Iris pigment epithelial cell (primary cell): ENCODE data around the gene GNG14.
"Not testable (repeated sequence)": the region's sequence is repeated elsewhere in the genome, so short reads cannot be mapped to it uniquely, and the experiment has no call there.

ENCODE experiments used
- DNase-seq: peaks from one replicate; pipeline ENCODE4 v3.0.0-alpha.2; 2011; ENCODE audit warnings: low read depth

Gene GNG14

GRCh38 chr19:12696366-12697335 lies 8.9 kb downstream of the GNG14 start, which contains the start of gene FBXW9:
FBXW9 (minus strand) TSS chr19:12696631; CDS start chr19:12696581, 50 bp downstream.
- peak; percentile 94 for DNase-seq

GRCh38 chr19:12697425-12697824 lies 9.6 kb downstream of the GNG14 start:
- DNase-seq = not testable (repeated sequence)

GRCh38 chr19:12698138-12698537 lies 10.3 kb downstream of the GNG14 start:
- DNase-seq = no peak

- DNase-seq = no peak
Observed at GRCh38 chr19:12701596-12702282, 13.9 kb downstream of the GNG14 start.

- DNase-seq = peak; percentile 47
Observed at GRCh38 chr19:12703046-12703445, 15.2 kb downstream of the GNG14 start.

GRCh38 chr19:12705169-12705568 lies 17.4 kb downstream of the GNG14 start:
- no peak for DNase-seq

- no peak for DNase-seq
Observed at GRCh38 chr19:12705654-12706331, 18.0 kb downstream of the GNG14 start.

GRCh38 chr19:12706332-12706718 lies 18.5 kb downstream of the GNG14 start:
- no peak for DNase-seq

- DNase-seq = no peak
Observed at GRCh38 chr19:12708641-12709040, 20.8 kb downstream of the GNG14 start.

GRCh38 chr19:12711187-12711586 lies 23.4 kb downstream of the GNG14 start:
- DNase-seq = no peak

GRCh38 chr19:12712077-12712476 lies 24.3 kb downstream of the GNG14 start:
- not testable (repeated sequence) for DNase-seq

- not testable (repeated sequence) for DNase-seq
Observed at GRCh38 chr19:12713304-12713703, 25.5 kb downstream of the GNG14 start.

GRCh38 chr19:12715102-12715501 lies 27.3 kb downstream of the GNG14 start:
- no peak for DNase-seq

- DNase-seq = no peak
Observed at GRCh38 chr19:12715929-12716328, 28.1 kb downstream of the GNG14 start.

- no peak for DNase-seq
Observed at GRCh38 chr19:12720296-12720695, 32.5 kb downstream of the GNG14 start.

GRCh38 chr19:12720851-12721655 lies 33.3 kb downstream of the GNG14 start:
- peak; percentile 42 for DNase-seq

- DNase-seq = peak; percentile 88
Observed at GRCh38 chr19:12721656-12722565, 34.1 kb downstream of the GNG14 start.

- DNase-seq = peak; percentile 99
Observed at GRCh38 chr19:12722566-12723380, 35.0 kb downstream of the GNG14 start.

GRCh38 chr19:12723381-12723640 lies 35.5 kb downstream of the GNG14 start:
- DNase-seq = peak; percentile 30
